ENCODE data around the gene DDR2.
A peak's percentile ranks its signal among the peaks of the same experiment; 100 is the strongest.

GRCh38 chr1:162677607-162678371 lies 45.5 kb downstream of the DDR2 start:
- peak; percentile 22; the same call in 1 of the 2 replicates for TF ChIP-seq CTCF (IDR thresholded peaks at IDR 0.05; ENCODE audit: low read length)
- TF ChIP-seq EZH2 (optimal IDR thresholded peaks at IDR 0.05; ENCODE audit: low read depth, low read length), result no peak
